NCI-H187 (cell line): ENCODE data around the gene BLNK.

Experiments used
- DNase-seq, 2 experiments: peaks; one replicate each; lab custom pipeline; 2025; lab: John Stamatoyannopoulos, UW

Gene BLNK

GRCh38 chr10:96288151-96288621 is 16.8 kb upstream of the BLNK start:
- no peak for DNase-seq

- no peak for DNase-seq
Measured at GRCh38 chr10:96287392-96288105, 16.2 kb upstream of the BLNK start.

- DNase-seq, result no peak
Measured at GRCh38 chr10:96285331-96285752, 14.0 kb upstream of the BLNK start.

- DNase-seq, result no peak
Measured at GRCh38 chr10:96283756-96284155, 12.4 kb upstream of the BLNK start.

- DNase-seq, result no peak
Measured at GRCh38 chr10:96283351-96283750, 12.0 kb upstream of the BLNK start.

GRCh38 chr10:96281444-96282029 is 10.2 kb upstream of the BLNK start:
- no peak for DNase-seq

GRCh38 chr10:96280859-96281258 is 9.5 kb upstream of the BLNK start:
- DNase-seq, result no peak

GRCh38 chr10:96279191-96279641 is 7.8 kb upstream of the BLNK start:
- no peak for DNase-seq

GRCh38 chr10:96276831-96277230 is 5.5 kb upstream of the BLNK start:
- DNase-seq, result no peak

GRCh38 chr10:96276426-96276825 is 5.1 kb upstream of the BLNK start:
- no peak for DNase-seq

- DNase-seq, result no peak
Measured at GRCh38 chr10:96275685-96276418, 4.5 kb upstream of the BLNK start.

- DNase-seq, result no peak
Measured at GRCh38 chr10:96272316-96273280, 1.2 kb upstream of the BLNK start.

GRCh38 chr10:96270571-96270970 is 798 bp downstream of the BLNK start:
- DNase-seq, result no peak

- no peak for DNase-seq
Measured at GRCh38 chr10:96269438-96270300, 1.7 kb downstream of the BLNK start.

GRCh38 chr10:96268341-96268909 is 2.9 kb downstream of the BLNK start:
- DNase-seq, result no peak

- DNase-seq, result no peak
Measured at GRCh38 chr10:96267234-96267705, 4.1 kb downstream of the BLNK start.

GRCh38 chr10:96266118-96266770 is 5.1 kb downstream of the BLNK start:
- no peak for DNase-seq

GRCh38 chr10:96264938-96265337 is 6.4 kb downstream of the BLNK start:
- no peak for DNase-seq

- no peak for DNase-seq
Measured at GRCh38 chr10:96263669-96264068, 7.7 kb downstream of the BLNK start.

- DNase-seq, result no peak
Measured at GRCh38 chr10:96263176-96263575, 8.2 kb downstream of the BLNK start.
